Stimulated activated naive CD8-positive, alpha-beta T cell treated with anti-CD3 and anti-CD28 coated beads, Interleukin-15, Interleukin-2, amounts not matched to agents 100 ng/mL and 50 ng/mL, for 24 hours (primary cell): ENCODE data around the gene LRRFIP2.

Experiments used
- H3K27ac Mint-ChIP-seq: one replicate; pipeline ENCODE4 v1.8.0; 2021; ENCODE audit warnings: mild to moderate bottlenecking, mixed read lengths
- H3K27me3 Mint-ChIP-seq: one replicate; pipeline ENCODE4 v1.8.0; 2021; ENCODE audit warnings: mixed read lengths
- H3K36me3 Mint-ChIP-seq: one replicate; pipeline ENCODE4 v1.8.0; 2021; ENCODE audit warnings: low read depth, mixed read lengths
- H3K4me1 Mint-ChIP-seq: one replicate; pipeline ENCODE4 v1.8.0; 2021; ENCODE audit warnings: low read depth, mixed read lengths
- H3K4me3 Mint-ChIP-seq: one replicate; pipeline ENCODE4 v1.8.0; 2021; ENCODE audit warnings: mild to moderate bottlenecking, mixed read lengths
- H3K9me3 Mint-ChIP-seq: one replicate; pipeline ENCODE4 v1.8.0; 2021; ENCODE audit warnings: mixed read lengths

Gene LRRFIP2

DNA sequence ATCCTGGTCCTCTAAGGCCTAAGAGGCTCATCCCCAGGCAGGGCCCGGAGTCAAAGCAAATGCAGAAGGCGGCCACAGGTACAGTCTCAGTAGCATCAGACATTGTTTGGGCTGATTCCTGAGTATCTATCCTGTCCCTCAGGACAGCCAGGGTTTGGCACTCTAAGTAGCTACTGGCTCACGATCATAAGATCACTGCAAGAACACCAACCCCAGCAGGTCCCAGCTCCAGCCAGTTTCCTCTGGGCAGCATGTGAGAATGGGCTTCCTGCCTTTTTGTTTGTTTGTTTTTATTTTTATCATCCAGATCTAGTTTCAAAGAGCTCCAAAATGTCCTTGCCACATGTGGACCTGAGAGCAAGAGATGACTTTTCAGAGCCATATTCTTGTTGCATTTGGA lies 32.7 kb downstream of the LRRFIP2 start:
- peaks cover 26% of the 10 kb centered on the region for H3K4me1 Mint-ChIP-seq
- H3K9me3 Mint-ChIP-seq: no peaks in the 10 kb centered on the region
- no peaks in the 10 kb centered on the region for H3K27me3 Mint-ChIP-seq
- peaks cover 34% of the 10 kb centered on the region for H3K36me3 Mint-ChIP-seq
- H3K27ac Mint-ChIP-seq: no peak overlapping the region
- H3K4me3 Mint-ChIP-seq: no peak overlapping the region

- Mint-ChIP-seq H3K27ac (no peak overlapping the region), H3K4me3 (no peak overlapping the region), H3K27me3 (no peaks in the 10 kb centered on the region), H3K36me3 (peaks cover 28% of the 10 kb centered on the region), H3K9me3 (no peaks in the 10 kb centered on the region), H3K4me1 (peaks cover 22% of the 10 kb centered on the region)
Measured at GRCh38 chr3:37140899-37141541, 33.4 kb downstream of the LRRFIP2 start.

- H3K27ac Mint-ChIP-seq: no peak overlapping the region
- no peaks in the 10 kb centered on the region for H3K9me3 Mint-ChIP-seq
- H3K4me3 Mint-ChIP-seq: no peak overlapping the region
- H3K4me1 Mint-ChIP-seq: peaks cover 14% of the 10 kb centered on the region
- peaks cover 22% of the 10 kb centered on the region for H3K36me3 Mint-ChIP-seq
- H3K27me3 Mint-ChIP-seq: no peaks in the 10 kb centered on the region
Measured at GRCh38 chr3:37139567-37140052, 34.8 kb downstream of the LRRFIP2 start.

GRCh38 chr3:37138816-37139215 lies 35.6 kb downstream of the LRRFIP2 start:
- H3K4me3 Mint-ChIP-seq: no peak overlapping the region
- no peak overlapping the region for H3K27ac Mint-ChIP-seq
- peaks cover 13% of the 10 kb centered on the region for H3K4me1 Mint-ChIP-seq
- H3K27me3 Mint-ChIP-seq: no peaks in the 10 kb centered on the region
- no peaks in the 10 kb centered on the region for H3K9me3 Mint-ChIP-seq
- H3K36me3 Mint-ChIP-seq: peaks cover 14% of the 10 kb centered on the region

DNA sequence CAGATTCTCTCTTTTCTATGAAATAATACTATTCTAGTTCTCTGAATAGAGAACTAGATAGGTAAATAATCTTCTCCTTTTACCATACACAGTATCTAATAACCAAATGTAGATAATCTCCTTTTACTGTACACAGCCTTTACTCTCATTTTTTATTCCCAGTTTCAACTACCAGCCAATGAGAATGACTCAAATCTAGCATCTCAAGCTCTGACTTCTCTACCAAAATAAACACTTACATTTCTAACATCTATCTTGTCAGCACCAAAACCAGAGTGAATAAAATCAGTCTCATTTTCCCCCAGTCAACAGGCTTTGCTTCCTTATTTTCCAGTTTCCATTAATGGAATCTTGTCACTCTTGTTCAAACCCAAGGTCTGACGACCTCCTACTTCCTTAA lies 36.9 kb downstream of the LRRFIP2 start:
- Mint-ChIP-seq H3K9me3 (no peaks in the 10 kb centered on the region), H3K27ac (no peak overlapping the region), H3K4me1 (peaks cover 13% of the 10 kb centered on the region), H3K4me3 (no peak overlapping the region), H3K36me3 (peaks cover 2% of the 10 kb centered on the region), H3K27me3 (no peaks in the 10 kb centered on the region)

DNA sequence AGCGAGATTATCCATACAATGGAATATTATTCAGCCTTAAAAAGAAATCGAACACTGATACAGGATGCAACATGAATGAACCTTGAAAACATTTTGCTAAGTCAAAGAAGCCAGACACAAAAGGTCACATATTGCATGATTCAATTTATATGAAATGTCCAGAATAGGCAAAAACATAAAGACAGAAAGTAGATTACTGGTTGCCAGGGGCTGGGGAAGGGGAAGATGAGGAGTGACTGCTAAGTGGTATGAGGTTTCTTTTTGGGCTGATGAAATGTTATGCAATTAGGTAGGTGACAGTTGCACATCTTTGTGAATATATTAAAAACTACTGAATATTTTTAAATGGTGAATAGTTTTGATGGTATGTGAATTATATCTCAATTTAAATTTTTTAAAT lies 38.3 kb downstream of the LRRFIP2 start:
- Mint-ChIP-seq H3K27ac (no peak overlapping the region), H3K9me3 (no peaks in the 10 kb centered on the region), H3K4me3 (no peak overlapping the region), H3K36me3 (no peaks in the 10 kb centered on the region), H3K4me1 (peaks cover 21% of the 10 kb centered on the region), H3K27me3 (no peaks in the 10 kb centered on the region)

- no peak overlapping the region for H3K4me3 Mint-ChIP-seq
- no peaks in the 10 kb centered on the region for H3K9me3 Mint-ChIP-seq
- no peaks in the 10 kb centered on the region for H3K36me3 Mint-ChIP-seq
- H3K4me1 Mint-ChIP-seq: peaks cover 25% of the 10 kb centered on the region
- no peaks in the 10 kb centered on the region for H3K27me3 Mint-ChIP-seq
- H3K27ac Mint-ChIP-seq: no peak overlapping the region
Measured at GRCh38 chr3:37135561-37135960, 38.8 kb downstream of the LRRFIP2 start.

GRCh38 chr3:37132334-37132733 lies 42.0 kb downstream of the LRRFIP2 start:
- no peak overlapping the region for H3K27ac Mint-ChIP-seq
- H3K9me3 Mint-ChIP-seq: no peaks in the 10 kb centered on the region
- H3K36me3 Mint-ChIP-seq: no peaks in the 10 kb centered on the region
- H3K4me1 Mint-ChIP-seq: peaks cover 26% of the 10 kb centered on the region
- H3K4me3 Mint-ChIP-seq: no peak overlapping the region
- H3K27me3 Mint-ChIP-seq: no peaks in the 10 kb centered on the region

GRCh38 chr3:37131860-37132144 lies 42.6 kb downstream of the LRRFIP2 start:
- H3K9me3 Mint-ChIP-seq: no peaks in the 10 kb centered on the region
- H3K36me3 Mint-ChIP-seq: no peaks in the 10 kb centered on the region
- H3K4me3 Mint-ChIP-seq: no peak overlapping the region
- H3K4me1 Mint-ChIP-seq: peaks cover 24% of the 10 kb centered on the region
- no peaks in the 10 kb centered on the region for H3K27me3 Mint-ChIP-seq
- no peak overlapping the region for H3K27ac Mint-ChIP-seq

DNA sequence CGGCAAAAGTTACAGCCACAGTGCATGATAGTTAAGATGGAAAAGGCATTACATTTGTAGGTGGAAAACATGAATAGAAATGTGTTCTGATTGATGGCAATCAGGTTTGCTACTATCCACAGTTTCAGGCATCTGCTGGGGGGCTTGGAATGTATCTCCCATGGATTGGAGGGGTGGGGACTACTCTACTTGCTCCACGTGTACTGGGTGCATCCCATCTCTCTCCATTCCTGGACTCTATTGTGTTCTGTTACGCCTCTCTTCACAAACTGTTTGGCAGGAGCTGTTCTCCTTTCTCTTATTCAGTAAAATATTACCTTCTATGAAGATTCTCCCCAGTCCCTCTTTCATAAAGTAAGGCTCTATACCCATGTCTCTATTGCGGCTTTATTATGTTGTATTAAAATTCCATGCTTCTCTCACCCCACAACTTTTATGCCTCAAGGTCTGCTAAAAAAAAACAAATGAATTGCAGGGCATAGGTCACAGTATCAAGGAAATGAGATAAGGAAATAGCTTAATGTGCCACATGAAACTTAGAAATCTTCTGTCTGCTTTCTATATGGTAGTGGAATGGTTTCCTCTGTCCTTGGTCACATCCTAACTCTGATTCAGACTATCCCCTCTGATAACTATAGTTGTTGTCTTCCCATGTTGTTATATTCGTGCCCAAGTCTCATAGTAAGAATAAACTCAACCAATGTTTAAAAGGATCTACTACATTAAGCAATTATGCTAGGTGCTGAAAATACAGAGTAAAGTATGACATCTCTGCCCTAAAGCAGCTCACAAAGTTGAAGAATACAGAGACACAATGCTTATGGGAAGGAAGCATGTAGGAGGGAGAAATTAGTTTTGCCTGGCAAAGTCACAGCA lies 43.2 kb downstream of the LRRFIP2 start:
- Mint-ChIP-seq H3K4me1 (peaks cover 24% of the 10 kb centered on the region), H3K27me3 (no peaks in the 10 kb centered on the region), H3K9me3 (no peaks in the 10 kb centered on the region), H3K36me3 (no peaks in the 10 kb centered on the region), H3K27ac (no peak overlapping the region), H3K4me3 (no peak overlapping the region)

DNA sequence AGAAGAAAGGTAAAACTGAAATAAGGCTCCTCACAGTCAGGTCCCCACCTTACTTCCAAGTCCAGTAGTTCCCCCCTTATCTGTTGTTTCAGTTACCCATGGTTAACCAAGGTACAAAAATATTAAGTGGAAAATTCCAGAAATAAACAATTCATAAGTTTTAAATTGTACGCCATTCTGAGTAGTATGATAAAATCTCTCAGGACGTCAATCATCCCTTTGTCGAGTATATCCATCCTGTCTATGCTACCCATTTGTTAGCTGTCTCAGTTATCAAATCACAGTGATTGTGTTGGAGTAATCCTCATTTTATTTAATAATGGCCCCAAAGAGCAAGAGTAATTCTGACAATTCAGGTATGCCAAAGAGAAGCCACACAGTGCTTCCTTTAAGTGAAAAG lies 43.9 kb downstream of the LRRFIP2 start:
- H3K36me3 Mint-ChIP-seq: no peaks in the 10 kb centered on the region
- H3K9me3 Mint-ChIP-seq: no peaks in the 10 kb centered on the region
- no peak overlapping the region for H3K27ac Mint-ChIP-seq
- H3K4me1 Mint-ChIP-seq: peaks cover 22% of the 10 kb centered on the region
- no peaks in the 10 kb centered on the region for H3K27me3 Mint-ChIP-seq
- H3K4me3 Mint-ChIP-seq: no peak overlapping the region

DNA sequence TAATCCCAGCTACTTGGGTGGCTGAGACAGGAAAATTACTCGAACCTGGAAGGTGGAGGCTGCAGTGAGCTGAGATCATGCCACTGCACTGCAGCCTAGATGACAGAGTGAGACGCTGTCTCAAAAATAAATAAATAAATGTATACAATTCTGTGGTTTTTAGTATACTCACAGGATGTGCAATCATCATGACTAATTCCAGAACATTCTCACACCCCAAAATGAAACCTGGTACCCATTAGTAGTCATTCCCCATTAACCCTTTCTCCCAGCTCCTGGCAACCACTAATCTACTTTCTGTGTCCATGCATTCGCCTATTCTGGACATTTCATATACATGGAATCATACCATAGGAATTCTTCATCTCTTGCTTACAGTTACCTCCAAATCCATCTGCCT lies 44.5 kb downstream of the LRRFIP2 start:
- no peaks in the 10 kb centered on the region for H3K36me3 Mint-ChIP-seq
- H3K27me3 Mint-ChIP-seq: no peaks in the 10 kb centered on the region
- H3K4me3 Mint-ChIP-seq: no peak overlapping the region
- no peaks in the 10 kb centered on the region for H3K9me3 Mint-ChIP-seq
- H3K27ac Mint-ChIP-seq: no peak overlapping the region
- H3K4me1 Mint-ChIP-seq: peaks cover 27% of the 10 kb centered on the region

DNA sequence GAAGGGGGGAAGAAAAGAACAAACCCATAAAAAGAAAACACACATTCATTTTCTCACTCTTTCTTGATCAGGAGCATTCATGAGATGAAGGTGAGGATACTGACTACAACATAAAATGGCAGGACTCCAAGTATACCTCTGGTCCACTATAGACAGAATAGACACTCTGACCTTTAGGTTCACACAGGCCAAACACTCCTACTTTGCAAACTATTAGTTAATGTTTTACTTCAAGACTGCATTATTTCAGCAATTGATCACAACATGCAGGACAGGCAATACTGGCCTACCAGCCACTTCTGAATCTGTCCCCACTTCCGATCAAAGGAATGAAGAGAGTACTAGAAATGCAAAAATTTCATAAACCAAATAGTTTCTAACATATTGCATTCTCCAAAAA lies 47.0 kb downstream of the LRRFIP2 start:
- H3K36me3 Mint-ChIP-seq: peaks cover 5% of the 10 kb centered on the region
- H3K27ac Mint-ChIP-seq: no peak overlapping the region
- H3K9me3 Mint-ChIP-seq: no peaks in the 10 kb centered on the region

GRCh38 chr3:37126856-37127255 lies 47.5 kb downstream of the LRRFIP2 start:
- H3K9me3 Mint-ChIP-seq: no peaks in the 10 kb centered on the region
- H3K36me3 Mint-ChIP-seq: peaks cover 10% of the 10 kb centered on the region
- no peaks in the 10 kb centered on the region for H3K27me3 Mint-ChIP-seq
- H3K4me1 Mint-ChIP-seq: peaks cover 27% of the 10 kb centered on the region
- H3K4me3 Mint-ChIP-seq: no peak overlapping the region
- no peak overlapping the region for H3K27ac Mint-ChIP-seq

More for the DNA sequence above, 47.0 kb downstream of the LRRFIP2 start:
- Mint-ChIP-seq H3K27me3 (no peaks in the 10 kb centered on the region), H3K4me1 (peaks cover 27% of the 10 kb centered on the region), H3K4me3 (no peak overlapping the region)

GRCh38 chr3:37125195-37126073 lies 48.9 kb downstream of the LRRFIP2 start:
- H3K36me3 Mint-ChIP-seq: peaks cover 14% of the 10 kb centered on the region
- no peaks in the 10 kb centered on the region for H3K27me3 Mint-ChIP-seq
- no peak overlapping the region for H3K4me3 Mint-ChIP-seq
- H3K4me1 Mint-ChIP-seq: peaks cover 14% of the 10 kb centered on the region
- no peaks in the 10 kb centered on the region for H3K9me3 Mint-ChIP-seq
- H3K27ac Mint-ChIP-seq: no peak overlapping the region
